A549 (cell line): ENCODE results near the gene C4orf50. TPM values are rescaled to one million over a fixed set of nuclear protein-coding genes. Genes with fewer than 3 reads are reported as not detected.

ENCODE experiments used
- ATAC-seq, 2 experiments: fragments of 200-7000 bp in 1 of 2; fragments of >200 bp in 1 of 2; cut with Nextera tagmentation in 1 of 2; cut with Tn5 transposase in 1 of 2; 3 replicates each; pipeline versions ENCODE4 v1.8.0 to v1.9.1; 2018 to 2020; ENCODE audit warnings: mild to moderate bottlenecking in 1 of 2, moderate library complexity in 1 of 2
- CTCF ChIA-PET: fragments of 300-600 bp; sonication (Branson Sonifier 250); formaldehyde crosslinking; extraction: SDS; loops from one replicate; lab custom pipeline; 2021; ENCODE audit warnings: antibody characterized with exemption, inconsistent platforms; lab: Yijun Ruan, JAX
- POLR2A ChIA-PET: fragments of 350-600 bp; formaldehyde crosslinking; extraction: SDS; loops from one replicate; lab custom pipeline; 2021; ENCODE audit warnings: antibody characterized with exemption, inconsistent platforms; lab: Yijun Ruan, JAX
- DNase-seq, 2 experiments: peaks; one replicate each; pipeline versions ENCODE4 v3.0.0 to v3.0.0-alpha.2; 2011 to 2016; ENCODE audit warnings: low read depth in 1 of 2, low spot score in 1 of 2
- FAIRE-seq: peaks from 2 replicates; lab custom pipeline; 2011; peaks lifted over from hg19 to GRCh38; lab: Jason Lieb, UNC
- H3K27ac ChIP-seq, 2 experiments: fragments of >200 bp; sonication (Bioruptor Twin); formaldehyde crosslinking; 3 replicates each; pipeline ENCODE4 v1.5.1; 2016 to 2017
- H3K4me1 ChIP-seq: fragments of >200 bp; sonication (Bioruptor Twin); formaldehyde crosslinking; 3 replicates; pipeline ENCODE4 v1.6.1; 2016
- H3K4me2 ChIP-seq: fragments of >200 bp; sonication (Bioruptor Twin); formaldehyde crosslinking; 3 replicates; pipeline ENCODE4 v1.6.1; 2016
- H3K4me3 ChIP-seq: fragments of >200 bp; sonication (Bioruptor Twin); formaldehyde crosslinking; 3 replicates; pipeline ENCODE4 v1.5.1; 2016
- H3K9me3 ChIP-seq: fragments of >200 bp; sonication (Bioruptor Twin); formaldehyde crosslinking; 3 replicates; pipeline ENCODE4 v1.6.1; 2016
- CHD2 ChIP-seq: fragments of 150-350 bp; IDR thresholded peaks from 2 replicates; pipeline ENCODE4 v1.6.1; 2014; ENCODE audit warnings: low read length; ENCODE audit not compliant: partially characterized antibody
- EHF ChIP-seq: fragments of 250-450 bp; sonication (Bioruptor Pico); IDR thresholded peaks from 2 replicates; pipeline ENCODE4 v1.5.0; 2020; ENCODE audit warnings: mild to moderate bottlenecking
- EHMT2 ChIP-seq: fragments of 200-600 bp; sonication (generic); IDR thresholded peaks from 2 replicates; pipeline ENCODE4 v1.6.1; 2016; ENCODE audit warnings: antibody characterized with exemption, low read depth, mild to moderate bottlenecking, moderate library complexity
- FOSL2 ChIP-seq, 2 experiments: fragments of 450-650 bp in 1 of 2; fragments of >200 bp in 1 of 2; sonication (Bioruptor Twin) in 1 of 2; formaldehyde crosslinking; IDR thresholded peaks; 2 replicates each; pipeline versions ENCODE4 v1.5.0 to v1.6.1; 2016 to 2020; ENCODE audit warnings: mild to moderate bottlenecking in 1 of 2, moderate library complexity in 1 of 2
- JUNB ChIP-seq: fragments of >200 bp; sonication (Bioruptor Twin); formaldehyde crosslinking; IDR thresholded peaks from 2 replicates; pipeline ENCODE4 v1.6.1; 2016
- MAFK ChIP-seq: fragments of 450-650 bp; IDR thresholded peaks from 2 replicates; pipeline ENCODE4 v1.6.1; 2014; ENCODE audit not compliant: partially characterized antibody
- NFE2L2 ChIP-seq: fragments of 150-350 bp; conservative IDR thresholded peaks from 2 replicates; pipeline ENCODE4 v1.6.1; 2014; ENCODE audit warnings: low read length
- RAD21 ChIP-seq, 2 experiments: fragments of >200 bp in 1 of 2; sonication (Bioruptor Twin) in 1 of 2; formaldehyde crosslinking in 1 of 2; IDR thresholded peaks in 1 of 2; conservative IDR thresholded peaks in 1 of 2; 2 replicates in 1 of 2; 3 replicates in 1 of 2; pipeline ENCODE4 v1.6.1; 2012 to 2018; ENCODE audit warnings: inconsistent platforms in 1 of 2
- RARB ChIP-seq: fragments of 250-450 bp; sonication (Bioruptor Pico); IDR thresholded peaks from 2 replicates; pipeline ENCODE4 v1.8.0; 2021; ENCODE audit warnings: mild to moderate bottlenecking, moderate library complexity
- ZC3H11A ChIP-seq: fragments of 450-650 bp; IDR thresholded peaks from 2 replicates; pipeline ENCODE4 v1.6.1; 2014; ENCODE audit warnings: antibody characterized with exemption, mild to moderate bottlenecking
- ZNF302 ChIP-seq: fragments of 250-450 bp; sonication (Bioruptor Pico); IDR thresholded peaks from 2 replicates; pipeline ENCODE4 v1.9.0; 2021; ENCODE audit warnings: inconsistent platforms, mild to moderate bottlenecking, moderate library complexity
- WGBS: methylation state at CpG from one replicate; pipeline ENCODE4 v1.1.6; 2017; ENCODE audit errors: missing lambda C conversion rate; 5-methylcytosine and 5-hydroxymethylcytosine counted together
- polyA plus RNA-seq, 4 experiments: library from polyadenylated mRNA; depleted of rRNA in 3 of 4; stranded (reverse); fragments of >200 nt; fragmentation: RNase III in 1 of 4; extraction: RNeasy Plus Mini Kit Qiagen cat#74134 plus additional on column Dnase treatment in 1 of 4; gene quantifications; 2 replicates in 3 of 4; 3 replicates in 1 of 4; pipeline ENCODE4 v1.2.3, GENCODE V29; 2011 to 2017
- TF ChIP-seq, protein P1 (sequence below): fragments of >200 bp; sonication (Bioruptor Twin); formaldehyde crosslinking; IDR thresholded peaks from 3 replicates; pipeline ENCODE4 v1.5.1; 2016
- TF ChIP-seq, protein P2 (sequence below): IDR thresholded peaks from 2 replicates; pipeline ENCODE4 v1.6.1; 2012; ENCODE audit warnings: low read depth, borderline replicate concordance
- TF ChIP-seq, protein P3 (sequence below): IDR thresholded peaks from 2 replicates; pipeline ENCODE4 v1.6.1; 2012
- TF ChIP-seq, protein P4 (sequence below): fragments of 150-350 bp; IDR thresholded peaks from 2 replicates; pipeline ENCODE4 v1.6.1; 2014; ENCODE audit warnings: low read depth, mild to moderate bottlenecking, low read length
- TF ChIP-seq, protein P5 (sequence below): fragments of >200 bp; sonication (Bioruptor Twin); formaldehyde crosslinking; IDR thresholded peaks from 2 replicates; pipeline ENCODE4 v1.6.1; 2016
- TF ChIP-seq, protein P6 (sequence below): fragments of 250-450 bp; sonication (Bioruptor Pico); IDR thresholded peaks from 2 replicates; pipeline ENCODE4 v1.5.0; 2021; ENCODE audit warnings: mild to moderate bottlenecking, moderate library complexity, borderline replicate concordance
- TF ChIP-seq, protein P7 (sequence below): IDR thresholded peaks from 2 replicates; pipeline ENCODE4 v1.6.1; 2012

C4orf50 gene
- polyA plus RNA-seq, 2 of the 4 experiments (the other 2 are of a cell fraction): not detected

DNA sequence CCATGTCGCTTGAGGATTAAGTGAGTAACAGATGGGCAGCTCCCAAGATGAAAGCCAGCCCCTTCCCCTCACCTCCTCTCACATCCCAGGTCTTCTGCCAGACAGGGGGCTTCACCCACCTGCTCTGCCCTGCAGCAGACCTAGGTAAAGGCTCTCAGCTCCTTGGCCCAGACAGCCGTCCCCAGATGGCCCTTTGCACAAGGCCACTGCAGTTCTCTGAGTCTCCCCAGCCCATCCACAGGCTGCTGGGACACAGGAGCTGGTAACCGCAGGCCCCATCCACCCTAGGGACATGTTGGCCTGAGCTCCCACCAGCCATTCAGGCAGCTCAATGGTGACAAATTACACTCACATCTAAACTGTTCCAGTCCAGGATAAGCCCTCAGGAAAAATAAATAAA is 15.3 kb downstream of the C4orf50 start:
- H3K9me3 ChIP-seq: no peaks in the 10 kb centered on the region
- ATAC-seq (no peak), FAIRE-seq (no peak), DNase-seq (no peak)
- POLR2A ChIA-PET: no interaction called here
- CTCF ChIA-PET: no interaction called here
- H3K27ac ChIP-seq: no peak overlapping the region
- no peak overlapping the region for H3K4me2 ChIP-seq
- TF ChIP-seq, protein P1, sequence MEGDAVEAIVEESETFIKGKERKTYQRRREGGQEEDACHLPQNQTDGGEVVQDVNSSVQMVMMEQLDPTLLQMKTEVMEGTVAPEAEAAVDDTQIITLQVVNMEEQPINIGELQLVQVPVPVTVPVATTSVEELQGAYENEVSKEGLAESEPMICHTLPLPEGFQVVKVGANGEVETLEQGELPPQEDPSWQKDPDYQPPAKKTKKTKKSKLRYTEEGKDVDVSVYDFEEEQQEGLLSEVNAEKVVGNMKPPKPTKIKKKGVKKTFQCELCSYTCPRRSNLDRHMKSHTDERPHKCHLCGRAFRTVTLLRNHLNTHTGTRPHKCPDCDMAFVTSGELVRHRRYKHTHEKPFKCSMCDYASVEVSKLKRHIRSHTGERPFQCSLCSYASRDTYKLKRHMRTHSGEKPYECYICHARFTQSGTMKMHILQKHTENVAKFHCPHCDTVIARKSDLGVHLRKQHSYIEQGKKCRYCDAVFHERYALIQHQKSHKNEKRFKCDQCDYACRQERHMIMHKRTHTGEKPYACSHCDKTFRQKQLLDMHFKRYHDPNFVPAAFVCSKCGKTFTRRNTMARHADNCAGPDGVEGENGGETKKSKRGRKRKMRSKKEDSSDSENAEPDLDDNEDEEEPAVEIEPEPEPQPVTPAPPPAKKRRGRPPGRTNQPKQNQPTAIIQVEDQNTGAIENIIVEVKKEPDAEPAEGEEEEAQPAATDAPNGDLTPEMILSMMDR: no peak
- TF ChIP-seq, protein P2, sequence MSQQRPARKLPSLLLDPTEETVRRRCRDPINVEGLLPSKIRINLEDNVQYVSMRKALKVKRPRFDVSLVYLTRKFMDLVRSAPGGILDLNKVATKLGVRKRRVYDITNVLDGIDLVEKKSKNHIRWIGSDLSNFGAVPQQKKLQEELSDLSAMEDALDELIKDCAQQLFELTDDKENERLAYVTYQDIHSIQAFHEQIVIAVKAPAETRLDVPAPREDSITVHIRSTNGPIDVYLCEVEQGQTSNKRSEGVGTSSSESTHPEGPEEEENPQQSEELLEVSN: no peak
- TF ChIP-seq, protein P3, sequence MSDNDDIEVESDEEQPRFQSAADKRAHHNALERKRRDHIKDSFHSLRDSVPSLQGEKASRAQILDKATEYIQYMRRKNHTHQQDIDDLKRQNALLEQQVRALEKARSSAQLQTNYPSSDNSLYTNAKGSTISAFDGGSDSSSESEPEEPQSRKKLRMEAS: no peak
- no peak for TF ChIP-seq EHMT2
- no peak for TF ChIP-seq ZC3H11A
- no peak for TF ChIP-seq NFE2L2
- TF ChIP-seq, protein P4, sequence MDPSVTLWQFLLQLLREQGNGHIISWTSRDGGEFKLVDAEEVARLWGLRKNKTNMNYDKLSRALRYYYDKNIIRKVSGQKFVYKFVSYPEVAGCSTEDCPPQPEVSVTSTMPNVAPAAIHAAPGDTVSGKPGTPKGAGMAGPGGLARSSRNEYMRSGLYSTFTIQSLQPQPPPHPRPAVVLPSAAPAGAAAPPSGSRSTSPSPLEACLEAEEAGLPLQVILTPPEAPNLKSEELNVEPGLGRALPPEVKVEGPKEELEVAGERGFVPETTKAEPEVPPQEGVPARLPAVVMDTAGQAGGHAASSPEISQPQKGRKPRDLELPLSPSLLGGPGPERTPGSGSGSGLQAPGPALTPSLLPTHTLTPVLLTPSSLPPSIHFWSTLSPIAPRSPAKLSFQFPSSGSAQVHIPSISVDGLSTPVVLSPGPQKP: no peak
- TF ChIP-seq FOSL2 (IDR thresholded peaks at IDR 0.05): no peak
- TF ChIP-seq FOSL2 (CRISPR knock-in tag; IDR thresholded peaks at IDR 0.05): no peak
- TF ChIP-seq, protein P5, sequence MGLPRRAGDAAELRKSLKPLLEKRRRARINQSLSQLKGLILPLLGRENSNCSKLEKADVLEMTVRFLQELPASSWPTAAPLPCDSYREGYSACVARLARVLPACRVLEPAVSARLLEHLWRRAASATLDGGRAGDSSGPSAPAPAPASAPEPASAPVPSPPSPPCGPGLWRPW: no peak
- no peak for TF ChIP-seq CHD2
- no peak for TF ChIP-seq RARB (CRISPR knock-in tag)
- no peak for TF ChIP-seq MAFK
- no peak overlapping the region for H3K4me3 ChIP-seq
- WGBS: 42% methylated on average over 2 of the region's 3 CpGs
- no peaks in the 10 kb centered on the region for H3K4me1 ChIP-seq

DNA sequence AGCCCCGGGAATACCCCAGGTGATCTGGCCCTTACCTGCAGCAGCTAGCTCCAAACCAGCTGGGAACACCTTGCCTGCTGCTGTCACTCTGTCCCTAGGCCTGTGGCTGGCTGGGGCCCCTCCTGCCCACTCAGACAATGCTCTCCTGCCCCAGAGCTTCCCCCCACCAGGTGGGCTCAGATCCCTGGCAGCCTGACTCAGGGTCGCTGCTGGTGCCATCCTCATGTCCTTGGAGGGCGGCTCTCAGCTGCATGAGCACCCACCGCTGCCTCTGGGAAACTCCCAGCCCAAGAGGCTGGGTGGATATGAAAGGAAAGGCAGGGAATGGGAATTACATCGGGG is 15.8 kb downstream of the C4orf50 start:
- 33% methylated on average over 2 of the region's 5 CpGs for WGBS
- TF ChIP-seq, protein P4: no peak
- TF ChIP-seq, protein P6, sequence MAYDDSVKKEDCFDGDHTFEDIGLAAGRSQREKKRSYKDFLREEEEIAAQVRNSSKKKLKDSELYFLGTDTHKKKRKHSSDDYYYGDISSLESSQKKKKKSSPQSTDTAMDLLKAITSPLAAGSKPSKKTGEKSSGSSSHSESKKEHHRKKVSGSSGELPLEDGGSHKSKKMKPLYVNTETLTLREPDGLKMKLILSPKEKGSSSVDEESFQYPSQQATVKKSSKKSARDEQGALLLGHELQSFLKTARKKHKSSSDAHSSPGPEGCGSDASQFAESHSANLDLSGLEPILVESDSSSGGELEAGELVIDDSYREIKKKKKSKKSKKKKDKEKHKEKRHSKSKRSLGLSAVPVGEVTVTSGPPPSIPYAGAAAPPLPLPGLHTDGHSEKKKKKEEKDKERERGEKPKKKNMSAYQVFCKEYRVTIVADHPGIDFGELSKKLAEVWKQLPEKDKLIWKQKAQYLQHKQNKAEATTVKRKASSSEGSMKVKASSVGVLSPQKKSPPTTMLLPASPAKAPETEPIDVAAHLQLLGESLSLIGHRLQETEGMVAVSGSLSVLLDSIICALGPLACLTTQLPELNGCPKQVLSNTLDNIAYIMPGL (CRISPR knock-in tag): no peak
- TF ChIP-seq RAD21 (conservative IDR thresholded peaks at IDR 0.05 in 1 of 2, IDR thresholded peaks at IDR 0.05 in 1 of 2) (no peak), MAFK (no peak), ZNF302 (CRISPR knock-in tag) (no peak), JUNB (no peak), CHD2 (no peak), EHF (no peak)
- TF ChIP-seq, protein P2: no peak
- TF ChIP-seq, protein P7, sequence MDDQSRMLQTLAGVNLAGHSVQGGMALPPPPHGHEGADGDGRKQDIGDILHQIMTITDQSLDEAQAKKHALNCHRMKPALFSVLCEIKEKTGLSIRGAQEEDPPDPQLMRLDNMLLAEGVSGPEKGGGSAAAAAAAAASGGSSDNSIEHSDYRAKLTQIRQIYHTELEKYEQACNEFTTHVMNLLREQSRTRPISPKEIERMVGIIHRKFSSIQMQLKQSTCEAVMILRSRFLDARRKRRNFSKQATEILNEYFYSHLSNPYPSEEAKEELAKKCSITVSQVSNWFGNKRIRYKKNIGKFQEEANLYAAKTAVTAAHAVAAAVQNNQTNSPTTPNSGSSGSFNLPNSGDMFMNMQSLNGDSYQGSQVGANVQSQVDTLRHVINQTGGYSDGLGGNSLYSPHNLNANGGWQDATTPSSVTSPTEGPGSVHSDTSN: no peak
- TF ChIP-seq, all 56 proteins: peak for 0
- Histone ChIP-seq H3K27ac (no peak overlapping the region), H3K9me3 (no peaks in the 10 kb centered on the region), H3K4me2 (no peak overlapping the region), H3K4me3 (no peak overlapping the region), H3K4me1 (no peaks in the 10 kb centered on the region)
- POLR2A ChIA-PET: no interaction called here
- no peak for DNase-seq
- no peak for ATAC-seq
- FAIRE-seq: no peak
- CTCF ChIA-PET: no interaction called here
